ENCODE measurements around the gene ADAM33. TPM values are rescaled to one million over a fixed set of nuclear protein-coding genes. Genes with fewer than 3 reads are reported as not detected.

Gene ADAM33
- total and polyA plus RNA-seq, 2 of the 13 experiments (the other 11 are each of a cell fraction or from before 2014, with no cell fraction given): not detected

- 0 out of 2 replicates have a peak, but pooled peaks have one; percentile 7 for TF ChIP-seq ZBTB39 (CRISPR knock-in tag; IDR thresholded peaks at IDR 0.05)
- TF ChIP-seq TERF1 (CRISPR knock-in tag; IDR thresholded peaks at IDR 0.05): no peak
- no peak for TF ChIP-seq SOX5 (CRISPR knock-in tag; IDR thresholded peaks at IDR 0.05; ENCODE audit: borderline replicate concordance)
- TF ChIP-seq JUN (CRISPR knock-in tag; IDR thresholded peaks at IDR 0.05): no peak
- no peak for TF ChIP-seq ZNF619 (CRISPR knock-in tag; IDR thresholded peaks at IDR 0.05)
- no peak for TF ChIP-seq PLSCR1 (CRISPR knock-in tag; IDR thresholded peaks at IDR 0.05; ENCODE audit: borderline replicate concordance)
- no peak for TF ChIP-seq FOSL2 (CRISPR knock-in tag; IDR thresholded peaks at IDR 0.05)
- no peak for TF ChIP-seq IRF2 (CRISPR knock-in tag; IDR thresholded peaks at IDR 0.05)
- peak; percentile 67 for TF ChIP-seq ZNF687 (CRISPR knock-in tag; IDR thresholded peaks at IDR 0.05)
- peak; percentile 24 for TF ChIP-seq AGO1 (IDR thresholded peaks at IDR 0.05; ENCODE audit: low read depth, low read length, poor library complexity, severe bottlenecking)
- TF ChIP-seq DNMT1 (CRISPR knock-in tag; IDR thresholded peaks at IDR 0.05): no peak
- no peak for TF ChIP-seq ZBTB1 (CRISPR knock-in tag; IDR thresholded peaks at IDR 0.05; ENCODE audit: borderline replicate concordance)
- peak; percentile 28; the same call in 1 of the 2 replicates for TF ChIP-seq MXD3 (CRISPR knock-in tag; IDR thresholded peaks at IDR 0.05)
- TF ChIP-seq ZBED4 (CRISPR knock-in tag; IDR thresholded peaks at IDR 0.05; ENCODE audit: borderline replicate concordance): no peak
- TF ChIP-seq ZNF556 (CRISPR knock-in tag; IDR thresholded peaks at IDR 0.05; ENCODE audit: borderline replicate concordance): no peak
Measured at GRCh38 chr20:3659492-3660261, 22.1 kb downstream of the ADAM33 start (continued).
